Hepatic stellate cell (primary cell): ENCODE data around the gene VWF.
"Not testable (repeated sequence)": the region's sequence is repeated elsewhere in the genome, so short reads cannot be mapped to it uniquely, and the experiment has no call there.

Experiments used
- DNase-seq: peaks from one replicate; pipeline ENCODE4 v3.0.0; 2011; ENCODE audit warnings: low spot score

Gene VWF

DNA sequence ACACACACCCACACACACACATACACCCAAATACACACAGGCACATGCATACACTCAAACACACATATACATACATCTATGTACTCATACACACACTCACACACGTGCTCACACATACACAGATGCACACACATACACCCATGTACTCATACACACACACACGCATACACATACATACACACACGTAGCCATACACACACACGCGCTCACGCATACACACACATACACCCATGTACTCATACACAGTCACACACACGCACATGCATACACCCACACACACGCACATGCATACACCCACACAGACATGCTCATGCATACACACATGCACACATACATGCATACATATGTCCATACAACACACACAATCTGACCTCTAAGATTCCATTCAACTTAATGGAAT lies 91.7 kb downstream of the VWF start:
- no peak for DNase-seq

DNA sequence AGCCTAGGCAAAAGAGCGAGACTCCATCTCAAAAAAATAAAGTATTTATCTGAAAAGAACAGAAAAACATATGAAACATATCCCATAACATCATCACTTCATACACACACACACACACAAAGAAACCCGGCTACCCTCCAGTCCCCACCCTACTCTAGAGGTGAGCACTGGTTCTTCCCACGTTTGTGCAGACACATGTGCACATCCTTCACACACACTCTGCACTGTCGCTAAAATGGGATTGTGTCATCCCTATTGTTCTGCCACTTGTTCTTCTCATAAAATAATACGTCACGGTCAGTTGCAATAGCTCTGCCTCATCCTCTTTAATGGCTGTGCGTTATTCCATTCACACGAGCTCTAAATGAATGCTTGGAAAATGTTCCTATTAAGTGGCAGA lies 93.5 kb downstream of the VWF start:
- no peak for DNase-seq

DNA sequence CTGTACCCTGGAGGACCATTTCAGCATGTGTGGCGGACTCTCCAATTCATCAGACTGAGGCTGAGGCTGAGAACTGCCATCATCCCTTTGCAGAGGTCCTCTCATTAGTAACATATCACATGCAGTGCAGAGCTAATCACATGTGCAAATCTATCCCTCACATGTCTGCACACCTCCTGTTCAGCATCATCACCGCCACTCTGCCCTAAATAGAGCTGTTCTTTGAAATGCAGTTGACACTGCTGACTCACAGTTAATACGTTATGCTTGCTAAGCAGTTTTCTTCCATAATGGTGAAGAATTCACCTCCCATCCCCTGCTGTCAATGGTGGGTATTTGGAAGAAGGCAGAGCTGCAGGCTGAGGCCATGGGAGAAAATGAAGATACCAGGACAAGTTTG lies 94.4 kb downstream of the VWF start:
- no peak for DNase-seq

DNA sequence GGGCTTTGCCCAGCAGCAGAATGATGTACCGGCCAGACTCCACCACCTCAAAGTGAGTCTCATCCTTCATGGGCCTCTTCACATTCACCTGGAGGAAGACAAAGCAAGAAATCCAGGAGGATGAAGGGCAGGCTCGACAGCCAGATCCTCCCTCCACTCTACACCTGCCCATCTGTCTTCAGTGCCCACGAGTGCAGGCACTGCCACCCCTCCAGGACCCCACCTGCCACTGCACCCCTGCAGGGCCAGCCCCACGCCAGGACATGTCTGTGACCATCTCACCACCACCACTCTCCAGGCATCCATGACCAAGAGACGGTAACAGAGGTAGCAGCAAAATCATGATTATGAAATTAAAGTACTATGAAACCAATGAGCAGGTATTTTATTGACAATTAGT lies 95.1 kb downstream of the VWF start:
- no peak for DNase-seq

DNA sequence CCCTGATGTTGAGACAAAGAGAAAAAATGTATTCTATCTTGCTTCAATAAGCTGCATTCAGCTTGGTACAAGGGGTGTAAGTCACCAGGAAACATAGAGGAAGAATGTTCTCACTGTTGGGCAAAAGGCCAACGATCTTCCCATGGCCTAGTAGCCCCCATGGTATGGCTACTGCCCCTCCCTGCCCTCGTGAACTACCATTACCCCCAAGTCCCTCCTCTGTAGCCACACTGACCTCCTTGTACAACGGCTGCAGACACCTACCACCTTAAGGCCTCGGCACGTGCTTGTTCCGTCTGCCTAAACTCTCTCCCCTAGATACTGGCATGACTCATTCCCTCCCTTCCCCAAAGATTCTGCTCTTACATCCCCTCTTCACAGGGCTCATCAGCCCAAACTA lies 97.5 kb downstream of the VWF start:
- no peak for DNase-seq

DNA sequence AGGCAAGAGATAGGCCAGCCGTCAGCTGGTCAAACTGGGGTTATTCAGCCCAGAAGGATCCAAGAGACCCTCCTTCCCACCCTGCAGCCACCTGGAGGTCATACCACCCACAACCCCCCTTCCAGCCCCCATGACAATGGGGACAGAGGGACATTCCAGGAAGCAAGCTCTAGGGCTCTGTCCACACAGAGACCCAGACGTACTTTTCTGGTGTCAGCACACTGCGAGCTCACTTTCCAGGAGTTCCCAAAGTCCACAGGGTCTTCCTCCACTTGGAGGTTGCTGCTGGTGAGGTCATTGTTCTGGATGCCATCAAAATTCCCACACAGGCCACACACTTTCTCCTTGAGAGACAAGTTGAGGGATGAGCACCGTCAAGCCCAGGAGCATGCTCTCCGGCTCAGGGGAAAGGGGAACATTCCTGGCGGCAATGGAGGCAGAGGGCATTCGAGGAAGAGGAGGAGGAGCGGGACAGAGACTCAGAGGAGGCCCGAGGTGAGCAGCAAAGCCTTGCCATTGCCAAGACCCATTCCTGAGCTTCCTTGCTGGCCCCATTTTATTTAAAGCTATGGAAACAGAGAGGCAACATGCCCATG lies 98.7 kb downstream of the VWF start:
- not testable (repeated sequence) for DNase-seq

DNA sequence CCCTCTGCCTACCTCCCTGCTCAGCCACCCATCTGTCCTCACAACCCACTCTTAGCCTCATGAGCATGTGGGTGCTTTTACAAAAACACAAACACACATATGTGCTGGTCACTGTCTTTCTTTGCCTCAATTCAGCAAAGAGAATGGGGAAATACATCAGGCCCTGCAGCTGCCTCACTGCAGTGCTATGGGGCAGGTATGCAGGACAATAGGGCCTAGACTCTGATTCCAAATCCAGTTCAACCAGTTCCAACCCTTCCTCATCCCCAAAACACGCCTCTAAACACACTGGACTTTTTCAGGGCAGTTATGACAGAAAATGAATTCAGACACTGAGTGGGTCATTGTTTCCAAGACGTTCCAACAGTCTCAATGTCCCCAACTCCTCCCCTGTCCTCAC lies 100.4 kb downstream of the VWF start:
- DNase-seq, result not testable (repeated sequence)

DNA sequence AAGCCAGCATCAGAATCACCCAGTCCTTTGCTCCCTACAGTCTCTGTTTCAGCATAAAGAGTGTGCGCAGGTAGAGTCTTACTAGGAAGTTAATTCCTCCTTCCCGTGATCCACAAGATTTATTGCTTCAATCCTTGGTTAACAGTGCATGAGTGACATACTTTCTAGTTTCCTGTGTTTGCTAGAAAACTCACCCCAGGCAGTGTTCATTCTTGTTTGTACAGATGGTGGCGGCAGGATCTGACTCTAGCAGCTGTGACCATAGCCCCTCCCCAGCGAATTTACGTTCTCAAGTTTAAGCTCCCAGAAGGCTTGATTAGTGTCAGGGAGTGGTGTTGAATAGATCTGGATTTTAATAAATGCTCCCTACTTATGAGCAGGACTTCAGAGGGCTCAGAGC lies 103.5 kb downstream of the VWF start:
- DNase-seq, result no peak

DNA sequence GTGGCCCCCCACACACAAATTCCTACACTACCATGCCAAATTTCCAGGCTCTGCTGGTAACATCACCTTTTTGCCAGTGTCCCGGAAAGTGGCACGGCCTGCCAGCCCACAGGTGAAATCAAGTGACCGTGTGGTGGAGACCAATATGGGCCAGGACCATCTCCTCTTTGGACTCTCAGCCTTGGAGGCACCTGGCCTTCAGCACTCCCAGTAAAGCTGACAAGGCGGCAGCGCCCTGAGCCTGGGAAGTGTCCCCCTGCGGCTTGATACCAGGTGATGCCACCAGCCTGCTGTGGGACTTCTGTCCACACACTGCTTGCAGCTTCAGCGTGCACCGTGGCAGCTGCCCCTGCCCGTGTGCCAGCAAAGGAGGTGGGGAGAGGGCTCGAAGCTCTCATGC lies 104.0 kb downstream of the VWF start:
- not testable (repeated sequence) for DNase-seq

DNA sequence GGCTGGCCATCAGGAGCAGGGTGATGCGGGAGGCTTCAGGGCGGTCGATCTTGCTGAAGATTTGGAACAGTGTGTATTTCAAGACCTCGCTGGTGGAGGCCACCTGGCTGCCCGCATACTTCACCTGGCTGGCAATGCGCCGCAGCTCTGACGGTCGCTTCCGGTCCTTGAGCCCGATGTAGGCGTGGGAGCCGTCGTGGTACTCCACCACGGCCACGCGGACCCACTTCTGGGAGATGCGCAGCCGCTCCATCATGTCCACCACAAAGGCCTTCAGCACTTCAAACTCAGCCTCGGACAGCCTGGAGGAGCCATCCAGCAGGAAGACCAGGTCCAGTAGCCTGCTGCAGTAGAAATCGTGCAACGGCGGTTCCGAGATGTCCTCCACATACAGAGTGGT lies 105.2 kb downstream of the VWF start:
- DNase-seq, result not testable (repeated sequence)

DNA sequence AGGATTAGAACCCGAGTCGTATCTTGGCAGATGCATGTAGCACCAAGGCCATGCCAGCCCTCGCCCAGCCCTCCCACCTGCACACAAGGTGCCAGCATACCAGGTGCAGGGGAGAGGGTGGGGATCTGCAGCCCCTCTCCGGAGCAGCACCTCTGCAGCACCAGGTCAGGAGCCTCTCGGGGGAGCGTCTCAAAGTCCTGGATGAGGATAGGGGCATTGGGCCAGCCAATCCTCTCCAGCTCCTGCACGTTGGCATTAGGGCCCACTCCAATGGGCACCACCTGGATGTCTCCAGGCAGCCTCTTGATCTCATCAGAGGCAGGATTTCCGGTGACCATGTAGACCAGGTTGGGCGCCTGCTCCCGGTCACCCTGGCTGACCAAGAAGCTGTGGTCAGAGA lies 106.2 kb downstream of the VWF start:
- DNase-seq, result no peak

DNA sequence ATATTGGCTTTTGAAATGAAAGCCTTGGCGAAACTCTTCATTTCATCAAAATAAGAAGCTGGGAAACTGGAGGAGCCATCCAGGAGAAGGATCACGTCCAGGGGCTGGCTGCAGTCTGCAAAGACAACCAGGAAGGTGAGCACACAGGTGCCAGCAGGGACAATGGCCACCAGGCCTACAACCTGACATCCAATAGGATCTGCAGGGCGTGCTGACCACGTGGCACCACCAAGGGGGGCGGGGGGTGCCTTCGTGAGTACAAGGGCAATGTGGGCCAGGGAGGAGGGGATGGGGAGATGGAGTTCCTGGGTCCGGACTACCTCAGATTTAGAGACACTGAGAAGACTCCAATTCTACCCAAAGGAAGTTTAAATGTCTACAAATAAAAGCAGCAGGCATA lies 107.7 kb downstream of the VWF start:
- no peak for DNase-seq

DNA sequence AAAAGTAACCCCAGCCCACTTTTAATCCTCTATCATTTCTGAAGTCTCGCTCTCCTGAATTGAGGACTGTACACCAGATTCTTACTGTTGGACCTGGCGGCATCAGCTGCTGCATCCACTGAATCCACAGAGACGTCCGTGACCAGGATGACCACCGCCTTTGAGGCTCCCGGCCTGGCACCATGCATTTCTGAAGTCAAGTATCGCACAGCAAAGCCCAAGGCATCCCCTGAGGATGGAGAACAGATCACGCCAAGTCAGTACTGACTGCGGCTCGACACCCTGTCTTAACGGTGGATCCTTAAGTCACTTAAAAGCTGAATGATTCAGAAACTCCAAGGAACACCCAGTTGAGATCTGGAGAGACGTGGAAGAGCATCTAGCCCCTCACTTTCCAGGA lies 108.5 kb downstream of the VWF start:
- not testable (repeated sequence) for DNase-seq

DNA sequence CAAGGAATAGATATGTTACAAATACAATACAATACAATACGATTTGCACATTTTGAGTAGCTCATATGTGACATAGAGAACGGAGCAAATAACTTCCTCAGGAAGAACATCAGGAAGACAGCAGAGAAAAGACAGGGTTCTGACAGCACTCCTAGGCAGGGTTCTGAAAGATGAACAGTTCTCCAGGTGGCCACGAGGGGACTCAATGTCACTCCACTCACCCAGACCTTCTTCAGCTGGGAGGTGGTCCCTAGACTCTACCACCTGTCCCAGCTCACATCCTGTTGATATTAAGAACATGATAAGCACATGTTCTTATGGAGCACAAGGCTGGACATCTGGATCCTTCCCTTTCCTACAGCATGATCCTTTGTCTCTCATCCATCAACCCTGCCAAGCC lies 109.2 kb downstream of the VWF start:
- not testable (repeated sequence) for DNase-seq

DNA sequence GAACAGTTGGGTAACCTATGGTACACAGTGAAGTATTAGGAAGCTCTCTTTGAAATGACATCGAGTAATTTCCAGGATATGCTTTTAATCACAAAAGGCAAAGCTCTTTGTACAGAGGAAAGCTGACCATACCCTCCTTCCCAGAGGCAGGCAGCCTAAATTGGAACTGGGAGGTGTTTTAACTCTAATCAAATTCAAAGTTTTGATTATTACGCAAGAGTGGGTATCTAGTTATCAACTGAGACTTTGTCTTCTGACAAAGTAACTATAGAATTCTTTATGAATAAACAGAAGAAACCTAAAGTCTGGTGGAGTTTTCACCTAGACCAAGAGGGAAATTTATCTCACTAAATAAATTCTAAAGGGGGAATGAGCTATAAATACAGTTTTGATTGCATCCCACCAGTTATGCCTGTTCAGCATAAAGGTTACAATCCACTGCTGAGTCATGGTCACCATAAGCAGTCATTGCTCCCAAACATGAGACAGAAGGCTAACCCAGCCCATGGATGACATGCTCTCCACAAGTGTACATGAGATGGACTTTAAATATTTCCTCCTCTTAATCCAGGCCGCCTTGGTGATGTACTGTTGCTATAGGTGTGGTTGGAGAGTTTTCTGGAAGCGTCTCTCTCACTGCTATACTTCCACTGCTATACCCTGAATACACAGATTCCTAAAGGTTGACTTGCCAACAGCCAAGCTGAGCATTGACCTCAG lies 113.7 kb downstream of the VWF start:
- not testable (repeated sequence) for DNase-seq

DNA sequence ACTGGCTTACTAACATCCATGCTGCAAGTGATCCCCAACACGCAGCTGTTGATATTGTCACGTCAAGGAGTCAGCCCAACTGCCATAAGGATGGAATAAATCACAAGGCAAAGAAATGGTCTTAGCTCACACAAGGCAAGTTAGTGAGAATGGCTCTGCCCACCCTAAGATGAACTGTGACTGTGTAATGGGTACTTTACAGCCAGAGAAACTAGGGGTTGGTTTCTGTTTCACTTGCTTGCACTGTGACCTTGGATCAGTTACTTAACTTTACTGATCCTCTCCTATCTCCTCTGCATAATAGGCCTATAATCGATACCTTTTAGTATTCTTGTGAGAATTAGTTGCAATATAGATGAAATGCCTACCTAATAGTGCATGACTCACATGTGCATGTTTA lies 127.2 kb downstream of the VWF start:
- DNase-seq, result no peak

DNA sequence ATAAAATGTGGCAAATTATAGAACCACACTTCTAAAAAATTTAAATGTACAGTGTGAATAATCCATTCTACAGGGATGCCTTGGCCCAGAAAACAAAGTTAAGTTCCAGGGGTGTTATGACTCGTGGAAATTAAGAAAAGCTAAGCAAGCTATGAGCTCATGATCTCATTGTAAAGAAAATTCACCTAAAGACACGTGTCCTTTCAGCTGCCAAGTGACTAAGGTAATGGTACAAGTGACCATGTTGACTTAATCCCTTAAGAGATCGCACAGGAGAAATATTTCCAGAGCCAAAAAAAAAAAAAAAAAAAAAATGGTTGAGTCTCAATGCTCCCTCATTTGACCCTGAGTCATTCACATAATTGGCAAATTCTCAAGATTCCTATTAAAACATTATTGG lies 128.0 kb downstream of the VWF start:
- no peak for DNase-seq

DNA sequence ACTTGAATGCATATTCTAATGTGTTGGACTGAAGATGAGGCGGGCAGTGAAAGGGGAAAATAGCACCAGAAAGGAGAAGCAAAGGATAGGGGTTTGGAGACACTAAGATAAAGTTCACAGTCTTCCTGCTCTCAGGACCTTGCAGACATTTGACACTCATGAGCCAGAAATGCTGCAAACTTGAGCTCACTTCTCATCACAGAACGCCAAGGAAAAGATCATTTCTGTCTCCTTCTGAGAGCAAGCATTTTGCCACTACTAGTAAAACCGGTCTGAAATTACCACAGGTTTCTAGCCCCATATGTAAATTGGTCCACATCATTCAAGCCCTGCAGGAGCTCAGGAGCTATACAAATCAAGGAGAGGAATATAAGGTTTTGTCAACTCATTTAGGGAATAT lies 134.8 kb downstream of the VWF start:
- no peak for DNase-seq

DNA sequence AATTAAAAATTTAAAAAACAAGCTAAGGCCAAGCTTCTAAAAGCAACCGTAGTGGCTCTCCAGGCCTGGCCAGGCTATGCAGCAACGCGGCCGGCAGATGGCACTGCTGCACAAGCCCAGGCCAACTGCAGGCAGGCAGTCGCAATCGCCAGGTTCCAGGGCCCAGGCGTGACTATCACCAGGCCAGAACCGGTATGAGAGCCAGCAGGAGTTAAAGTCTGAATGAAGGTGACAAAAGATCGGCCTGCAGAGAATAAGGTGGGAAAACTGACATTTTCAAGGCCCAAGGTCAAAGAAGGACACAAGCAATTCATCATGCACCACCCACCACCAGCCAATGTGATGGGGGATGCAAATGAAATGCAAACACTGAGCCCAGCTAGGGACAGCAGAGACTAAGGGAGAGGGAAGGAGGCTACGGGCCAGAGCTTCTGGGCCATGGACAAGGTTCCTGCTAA lies 135.8 kb downstream of the VWF start:
- peak; percentile 83 for DNase-seq

DNA sequence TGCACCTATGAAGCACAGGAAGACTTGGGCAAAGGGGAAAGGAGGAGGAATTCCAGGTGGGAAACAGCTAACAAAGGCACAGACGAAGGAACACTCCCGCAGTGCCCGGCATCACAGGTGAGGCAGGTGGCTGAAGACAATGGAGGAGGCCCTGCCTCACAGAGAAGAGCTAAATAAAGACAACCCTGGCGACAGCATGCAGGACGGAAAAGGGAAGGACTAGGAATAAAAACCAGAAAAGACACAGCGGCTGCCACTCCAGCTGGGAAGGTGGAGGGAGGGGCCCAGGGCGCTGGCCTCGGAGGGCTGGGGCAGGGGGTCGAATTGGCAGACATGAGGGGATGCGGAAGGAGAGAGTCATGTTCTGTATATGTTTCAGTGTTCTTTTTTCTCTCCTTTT lies 136.4 kb downstream of the VWF start:
- no peak for DNase-seq

DNA sequence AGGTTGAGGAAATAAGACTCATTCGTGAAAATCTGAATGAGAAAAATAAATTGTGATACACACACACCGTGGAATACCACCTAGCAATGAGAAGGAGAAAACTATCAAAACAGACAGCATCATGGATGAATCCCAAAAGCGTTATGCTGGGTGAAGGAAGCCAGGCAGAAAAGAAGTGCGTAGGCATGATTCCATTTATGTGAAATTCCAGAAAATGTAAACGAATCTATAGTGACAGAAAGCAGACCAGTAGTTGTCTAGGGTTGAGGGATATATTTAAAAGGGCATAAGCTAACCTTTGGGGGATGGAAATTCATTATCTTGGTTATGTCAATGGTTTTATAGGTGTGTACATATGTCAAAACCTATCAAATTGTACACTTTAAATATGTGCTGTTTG lies 136.9 kb downstream of the VWF start:
- DNase-seq, result no peak

DNA sequence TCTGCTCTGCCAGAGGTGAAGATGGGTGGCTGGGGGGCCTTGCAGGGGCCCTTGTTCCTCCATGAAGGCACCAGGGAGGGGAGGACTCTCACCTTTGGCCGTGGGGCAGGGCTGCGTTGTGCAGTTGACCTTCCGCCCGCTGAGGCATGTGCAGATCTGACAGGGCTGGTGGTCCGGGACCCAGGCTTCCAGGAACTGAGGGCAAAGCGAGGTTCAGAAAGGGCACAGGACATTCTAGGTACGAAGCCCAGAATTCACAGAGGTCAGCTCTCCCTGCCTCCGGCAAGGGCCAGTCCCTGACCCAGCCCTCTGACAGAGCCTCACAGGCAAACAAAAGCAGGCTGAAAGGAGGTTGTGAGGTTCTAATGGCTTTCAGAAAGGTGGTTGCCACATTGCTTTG lies 139.0 kb downstream of the VWF start:
- DNase-seq, result no peak

DNA sequence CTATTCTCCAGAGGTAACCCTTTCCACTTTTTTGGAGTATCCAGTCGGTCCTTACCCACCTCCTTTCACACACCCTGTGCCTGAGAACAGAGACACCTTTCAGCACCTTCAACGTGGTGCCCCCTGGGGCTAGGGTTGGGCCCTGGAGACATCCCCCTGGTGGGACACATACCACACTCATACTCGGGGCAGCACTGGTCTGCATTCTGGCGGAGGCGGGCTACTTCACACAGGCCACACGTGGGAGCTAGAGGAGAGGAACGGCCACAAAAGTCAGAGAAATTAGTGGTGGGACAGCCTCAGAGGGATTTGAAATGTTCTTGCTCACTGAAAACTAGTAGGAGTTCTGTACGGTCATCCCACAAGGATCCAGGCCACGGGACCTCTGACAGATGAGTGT lies 139.6 kb downstream of the VWF start:
- no peak for DNase-seq

DNA sequence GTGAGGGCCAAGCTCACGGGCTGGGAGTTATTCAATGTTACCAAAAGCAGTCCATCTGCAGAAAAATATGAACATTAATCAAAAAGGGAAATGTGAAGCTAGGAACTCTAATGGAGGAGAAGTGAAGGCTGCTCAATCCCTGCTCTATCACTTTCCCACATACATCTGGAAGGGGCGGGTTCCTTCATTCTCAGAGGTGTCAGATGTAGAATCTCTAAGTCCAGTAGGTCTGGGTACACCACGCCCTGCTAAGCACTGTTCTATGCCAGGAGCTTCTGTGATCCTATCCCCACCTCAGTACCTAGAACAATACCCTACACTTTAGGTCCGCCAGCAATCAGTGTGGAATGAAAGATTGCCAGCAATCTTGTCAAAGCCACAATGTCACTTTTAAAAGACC lies 142.4 kb downstream of the VWF start:
- DNase-seq, result no peak
